HL-60/S4 (cell line): Measurements from ENCODE around the gene PLS1.
"Not testable (repeated sequence)": the region's sequence is repeated elsewhere in the genome, so short reads cannot be mapped to it uniquely, and the experiment has no call there.

Experiments used
- in situ Hi-C: fragments of 300-500 bp; cut with MboI; formaldehyde crosslinking; loops from 2 replicates; pipeline ENCODE4 v1.14.3; 2022; ENCODE audit warnings: low sequenced_read_pairs

Gene PLS1

GRCh38 chr3:142690613-142691012 is 94.4 kb downstream of the PLS1 start:
- in situ Hi-C loops: no loop called here

GRCh38 chr3:142691527-142691926 is 95.3 kb downstream of the PLS1 start:
- in situ Hi-C loops: no loop called here

- in situ Hi-C loops: no loop called here
Measured at GRCh38 chr3:142693136-142693853, 97.1 kb downstream of the PLS1 start.

- in situ Hi-C loops: no loop called here
Measured at GRCh38 chr3:142694225-142694624, 98.0 kb downstream of the PLS1 start.

GRCh38 chr3:142705198-142705597 is 109.0 kb downstream of the PLS1 start:
- in situ Hi-C loops: no loop called here

- in situ Hi-C loops: no loop called here
Measured at GRCh38 chr3:142706321-142707127, 110.3 kb downstream of the PLS1 start.

GRCh38 chr3:142709207-142709606 is 113.0 kb downstream of the PLS1 start:
- in situ Hi-C loops: no loop called here

- in situ Hi-C loops: not testable (repeated sequence)
Measured at GRCh38 chr3:142714882-142715281, 118.7 kb downstream of the PLS1 start.

GRCh38 chr3:142716102-142716501 is 119.9 kb downstream of the PLS1 start:
- in situ Hi-C loops: no loop called here

GRCh38 chr3:142723665-142723967 is 127.4 kb downstream of the PLS1 start:
- in situ Hi-C loops: no loop called here

GRCh38 chr3:142723968-142724681 is 127.9 kb downstream of the PLS1 start, which contains the start of gene TRPC1:
TSS of gene TRPC1 (plus strand) at chr3:142724034. CDS start at chr3:142724560, 526 bp downstream.
- in situ Hi-C loops: no loop called here

GRCh38 chr3:142724682-142725356 is 128.6 kb downstream of the PLS1 start:
- in situ Hi-C loops: no loop called here

- in situ Hi-C loops: no loop called here
Measured at GRCh38 chr3:142725357-142725739, 129.2 kb downstream of the PLS1 start.

- in situ Hi-C loops: no loop called here
Measured at GRCh38 chr3:142726017-142726416, 129.8 kb downstream of the PLS1 start.

- in situ Hi-C loops: no loop called here
Measured at GRCh38 chr3:142732066-142732465, 135.9 kb downstream of the PLS1 start.

GRCh38 chr3:142734834-142735233 is 138.6 kb downstream of the PLS1 start:
- in situ Hi-C loops: no loop called here

GRCh38 chr3:142735462-142735861 is 139.3 kb downstream of the PLS1 start:
- in situ Hi-C loops: no loop called here

GRCh38 chr3:142738396-142738795 is 142.2 kb downstream of the PLS1 start:
- in situ Hi-C loops: no loop called here

GRCh38 chr3:142746646-142747045 is 150.5 kb downstream of the PLS1 start:
- in situ Hi-C loops: no loop called here

GRCh38 chr3:142750531-142750930 is 154.3 kb downstream of the PLS1 start:
- in situ Hi-C loops: not testable (repeated sequence)

GRCh38 chr3:142752605-142753004 is 156.4 kb downstream of the PLS1 start:
- in situ Hi-C loops: not testable (repeated sequence)
